ENCODE results near the gene PHF2.
"Not testable (repeated sequence)": the region's sequence is repeated elsewhere in the genome, so short reads cannot be mapped to it uniquely, and the experiment has no call there.

PHF2 gene

DNA sequence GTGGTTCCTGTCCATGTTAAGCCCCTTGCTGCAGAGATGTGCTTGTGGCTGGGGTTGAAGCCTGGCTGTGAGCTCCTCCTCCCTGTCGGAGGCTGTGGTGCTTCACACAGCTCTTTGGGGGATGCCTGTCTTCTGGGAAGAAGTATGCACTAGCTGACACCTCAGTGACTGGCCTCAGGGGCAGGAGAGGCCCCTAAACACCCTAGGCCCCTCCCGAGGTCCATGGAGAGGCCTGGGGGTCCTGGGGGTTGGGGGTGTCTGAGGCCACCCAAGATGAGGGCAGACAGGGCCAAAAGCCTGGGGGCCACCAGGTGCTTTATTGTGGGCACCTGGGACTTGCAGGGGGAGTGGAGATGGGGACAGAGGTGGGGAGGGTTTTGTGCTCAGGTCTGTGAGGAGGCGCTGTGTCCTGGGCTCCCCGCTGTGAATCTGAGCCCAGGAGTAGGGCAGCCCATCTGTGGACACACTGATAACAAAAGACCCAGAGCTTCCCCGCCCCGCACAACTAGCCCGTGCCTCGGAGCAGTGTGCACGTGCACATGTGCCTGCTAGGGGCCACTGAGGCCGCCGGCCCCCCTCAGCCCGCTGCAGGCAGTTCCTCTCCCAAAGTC lies 92.0 kb downstream of the PHF2 start:
- no peak for DNase-seq (ENCODE audit: low read depth)
- no peak for TF ChIP-seq CTCF (IDR thresholded peaks at IDR 0.05; ENCODE audit: insufficient read depth, low read depth, low read length, missing control alignments)
- no peak overlapping the region for H3K4me3 ChIP-seq (ENCODE audit: low read depth, low read length)

DNA sequence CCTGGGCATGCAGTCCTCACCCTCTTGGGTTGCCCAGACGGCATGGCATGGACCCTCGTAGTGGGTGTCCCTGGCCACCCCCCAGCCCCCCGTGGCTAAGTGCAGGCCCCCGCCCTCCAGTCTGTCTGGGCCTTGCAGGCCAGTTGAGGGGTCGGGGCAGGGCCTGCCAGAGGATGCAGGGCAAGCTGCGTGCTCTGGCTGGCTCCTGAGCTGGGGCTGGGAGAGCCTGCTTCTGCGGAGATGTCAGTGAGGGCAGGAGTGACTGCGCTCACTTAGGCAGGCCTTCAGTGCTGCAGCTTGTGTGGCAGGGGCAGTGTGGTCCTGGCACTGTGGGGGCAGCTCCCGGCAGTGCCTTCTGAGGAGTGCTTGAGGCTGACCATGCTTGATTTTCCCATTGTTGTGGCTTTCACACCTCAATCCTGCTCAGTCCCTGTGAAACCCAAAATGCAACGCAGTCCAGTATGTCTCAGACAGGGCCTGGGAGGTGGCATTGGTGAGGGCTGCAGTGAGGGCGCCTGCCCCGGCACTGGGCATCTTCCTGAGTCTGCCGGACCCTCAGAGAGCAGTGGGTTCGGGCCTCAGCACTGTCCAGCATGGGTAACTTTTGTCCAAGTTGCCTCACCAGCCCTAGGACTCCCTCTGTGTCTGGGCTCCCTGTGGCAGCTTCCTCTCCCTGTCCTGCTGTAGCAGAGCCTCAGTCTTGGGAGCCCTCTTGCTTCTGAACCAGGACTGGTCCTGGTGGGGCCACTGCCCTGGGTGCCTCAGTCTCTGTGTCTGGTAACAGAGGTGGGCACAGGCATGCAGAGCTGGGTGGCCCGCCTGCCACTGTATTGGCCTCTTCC lies 93.0 kb downstream of the PHF2 start:
- DNase-seq (ENCODE audit: low read depth), result no peak
- TF ChIP-seq CTCF (IDR thresholded peaks at IDR 0.05; ENCODE audit: insufficient read depth, low read depth, low read length, missing control alignments), result no peak

DNA sequence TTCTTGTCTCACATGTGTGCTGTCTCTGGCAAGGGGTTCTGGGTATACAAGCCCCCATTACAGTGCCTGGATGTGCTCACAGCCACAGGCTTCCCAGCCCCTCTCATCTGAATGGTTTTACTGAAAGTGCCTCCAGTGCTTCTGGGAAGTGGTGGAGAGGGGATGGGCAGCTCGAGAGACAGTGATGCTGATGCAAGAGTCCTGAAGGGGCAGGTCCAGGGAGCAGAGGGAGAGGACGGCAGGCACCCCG lies 93.5 kb downstream of the PHF2 start:
- no peak overlapping the region for H3K4me3 ChIP-seq (ENCODE audit: low read depth, low read length)
- no peak for TF ChIP-seq CTCF (IDR thresholded peaks at IDR 0.05; ENCODE audit: insufficient read depth, low read depth, low read length, missing control alignments)
- no peak for DNase-seq (ENCODE audit: low read depth)

More for the DNA sequence above, 93.0 kb downstream of the PHF2 start:
- no peak overlapping the region for H3K4me3 ChIP-seq (ENCODE audit: low read depth, low read length)

DNA sequence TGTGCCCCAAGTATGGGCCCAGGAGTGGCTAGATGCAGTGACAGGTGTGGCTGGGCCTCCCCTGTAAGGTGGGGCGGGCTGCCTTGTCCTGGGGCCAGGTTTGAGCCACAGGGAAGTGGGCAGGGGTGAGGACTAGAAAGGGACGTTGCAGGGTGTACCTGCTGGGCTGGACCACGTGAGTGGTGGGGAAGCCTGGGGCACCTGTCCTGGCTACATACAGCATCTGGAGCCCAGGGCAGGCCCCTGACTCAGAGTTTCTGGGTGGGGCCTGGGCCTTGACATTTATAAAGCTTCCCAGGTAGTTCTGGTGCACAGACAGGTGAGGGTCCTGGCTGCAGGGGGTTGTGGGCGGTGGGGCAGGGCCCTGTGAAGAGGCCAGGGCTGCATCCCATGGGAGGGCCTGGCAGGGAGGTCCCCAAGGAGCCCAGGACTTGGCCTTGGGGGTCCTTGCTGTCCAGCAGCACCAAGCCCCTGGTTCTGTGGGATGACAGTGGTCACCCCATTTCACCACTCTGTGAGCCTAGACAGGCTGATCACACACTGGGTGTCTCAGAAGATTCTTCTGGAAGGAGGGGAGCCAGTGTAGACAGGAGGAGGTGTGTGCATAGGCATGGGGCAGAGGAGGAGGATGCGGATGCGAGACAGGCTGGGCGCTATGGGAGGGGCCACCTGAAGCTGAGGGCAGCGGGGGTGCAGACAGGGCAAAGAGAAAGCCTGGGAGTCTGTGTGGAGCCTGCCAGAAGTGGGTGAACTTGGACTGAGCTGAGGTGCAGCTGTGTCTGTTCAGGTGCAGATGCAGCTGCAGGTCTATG lies 94.0 kb downstream of the PHF2 start:
- no peak for DNase-seq (ENCODE audit: low read depth)
- TF ChIP-seq CTCF (IDR thresholded peaks at IDR 0.05; ENCODE audit: insufficient read depth, low read depth, low read length, missing control alignments), result no peak
- no peak overlapping the region for H3K4me3 ChIP-seq (ENCODE audit: low read depth, low read length)

DNA sequence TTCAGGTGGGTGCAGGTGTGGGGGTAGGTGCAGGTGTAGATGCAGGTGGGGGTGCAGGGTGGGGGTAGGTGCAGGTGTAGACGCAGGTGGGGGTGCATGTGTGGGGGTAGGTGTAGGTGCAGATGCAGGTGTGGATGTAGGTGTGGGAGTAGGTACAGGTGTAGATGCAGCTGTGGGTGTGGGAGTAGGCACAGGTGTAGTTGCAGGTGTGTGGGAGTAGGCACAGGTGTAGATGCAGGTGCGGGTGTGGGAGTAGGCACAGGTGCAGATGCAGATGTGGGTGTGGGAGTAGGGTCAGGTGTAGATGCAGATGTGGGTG lies 94.6 kb downstream of the PHF2 start:
- DNase-seq (ENCODE audit: low read depth), result no peak
- no peak for TF ChIP-seq CTCF (IDR thresholded peaks at IDR 0.05; ENCODE audit: insufficient read depth, low read depth, low read length, missing control alignments)
- no peak overlapping the region for H3K4me3 ChIP-seq (ENCODE audit: low read depth, low read length)

GRCh38 chr9:93672330-93673020 lies 96.1 kb downstream of the PHF2 start:
- not testable (repeated sequence) for DNase-seq (ENCODE audit: low read depth); H3K4me3 ChIP-seq (ENCODE audit: low read depth, low read length)
